ENCODE data around the gene ENTHD1.
"Not testable (repeated sequence)": the region's sequence is repeated elsewhere in the genome, so short reads cannot be mapped to it uniquely, and the experiment has no call there.

ENTHD1 gene

GRCh38 chr22:39852799-39853198 is 40.8 kb downstream of the ENTHD1 start:
- no peak for DNase-seq (ENCODE audit: low read depth in 1 of 2, low spot score in 1 of 2)

GRCh38 chr22:39851606-39852315 is 41.8 kb downstream of the ENTHD1 start:
- no peak for DNase-seq (ENCODE audit: low read depth in 1 of 2, low spot score in 1 of 2)

GRCh38 chr22:39847477-39847876 is 46.1 kb downstream of the ENTHD1 start:
- no peak for DNase-seq (ENCODE audit: low read depth in 1 of 2, low spot score in 1 of 2)

- DNase-seq (ENCODE audit: low read depth in 1 of 2, low spot score in 1 of 2), result not testable (repeated sequence)
Measured at GRCh38 chr22:39846539-39846938, 47.0 kb downstream of the ENTHD1 start.

- no peak for DNase-seq (ENCODE audit: low read depth in 1 of 2, low spot score in 1 of 2)
Measured at GRCh38 chr22:39845529-39845928, 48.0 kb downstream of the ENTHD1 start.

- peak in 1 of 2 donors; percentile 5 for DNase-seq (ENCODE audit: low read depth in 1 of 2, low spot score in 1 of 2)
Measured at GRCh38 chr22:39839917-39840510, 53.5 kb downstream of the ENTHD1 start.

- no peak for DNase-seq (ENCODE audit: low read depth in 1 of 2, low spot score in 1 of 2)
Measured at GRCh38 chr22:39839204-39839603, 54.4 kb downstream of the ENTHD1 start.

- DNase-seq (ENCODE audit: low read depth in 1 of 2, low spot score in 1 of 2), result no peak
Measured at GRCh38 chr22:39833610-39834009, 60.0 kb downstream of the ENTHD1 start.

- DNase-seq (ENCODE audit: low read depth in 1 of 2, low spot score in 1 of 2), result no peak
Measured at GRCh38 chr22:39833093-39833492, 60.5 kb downstream of the ENTHD1 start.

GRCh38 chr22:39832627-39833074 is 60.9 kb downstream of the ENTHD1 start:
- DNase-seq (ENCODE audit: low read depth in 1 of 2, low spot score in 1 of 2), result no peak

- DNase-seq (ENCODE audit: low read depth in 1 of 2, low spot score in 1 of 2), result no peak
Measured at GRCh38 chr22:39825661-39826102, 67.9 kb downstream of the ENTHD1 start.

GRCh38 chr22:39821008-39821407 is 72.6 kb downstream of the ENTHD1 start:
- no peak for DNase-seq (ENCODE audit: low read depth in 1 of 2, low spot score in 1 of 2)

- no peak for DNase-seq (ENCODE audit: low read depth in 1 of 2, low spot score in 1 of 2)
Measured at GRCh38 chr22:39820256-39820655, 73.3 kb downstream of the ENTHD1 start.

- DNase-seq (ENCODE audit: low read depth in 1 of 2, low spot score in 1 of 2), result no peak
Measured at GRCh38 chr22:39819429-39819828, 74.1 kb downstream of the ENTHD1 start.

- no peak for DNase-seq (ENCODE audit: low read depth in 1 of 2, low spot score in 1 of 2)
Measured at GRCh38 chr22:39818094-39818493, 75.5 kb downstream of the ENTHD1 start.

GRCh38 chr22:39815932-39816331 is 77.6 kb downstream of the ENTHD1 start:
- DNase-seq (ENCODE audit: low read depth in 1 of 2, low spot score in 1 of 2), result no peak

- DNase-seq (ENCODE audit: low read depth in 1 of 2, low spot score in 1 of 2), result no peak
Measured at GRCh38 chr22:39814899-39815298, 78.7 kb downstream of the ENTHD1 start.

GRCh38 chr22:39809772-39810557 is 83.6 kb downstream of the ENTHD1 start:
- no peak for DNase-seq (ENCODE audit: low read depth in 1 of 2, low spot score in 1 of 2)

GRCh38 chr22:39808081-39808480 is 85.5 kb downstream of the ENTHD1 start:
- no peak for DNase-seq (ENCODE audit: low read depth in 1 of 2, low spot score in 1 of 2)

GRCh38 chr22:39806109-39806508 is 87.5 kb downstream of the ENTHD1 start:
- no peak for DNase-seq (ENCODE audit: low read depth in 1 of 2, low spot score in 1 of 2)

- no peak for DNase-seq (ENCODE audit: low read depth in 1 of 2, low spot score in 1 of 2)
Measured at GRCh38 chr22:39805117-39805516, 88.4 kb downstream of the ENTHD1 start.

GRCh38 chr22:39802682-39803081 is 90.9 kb downstream of the ENTHD1 start:
- DNase-seq (ENCODE audit: low read depth in 1 of 2, low spot score in 1 of 2), result no peak

All from activated T-helper 1 cell treated with anti-CD3 and anti-CD28 coated beads, Interleukin-2, amount 50 U/mL, for 16 hours (primary cell).